Common myeloid progenitor, CD34-positive (primary cell): ENCODE results near the gene CCDC24.

Experiments
- CTCF ChIA-PET: fragments of 350-600 bp; sonication (Branson Sonifier 250); formaldehyde crosslinking; loops from one replicate; lab custom pipeline; 2021; ENCODE audit warnings: antibody characterized with exemption; lab: Charles Lee
- POLR2A ChIA-PET: fragments of 350-600 bp; sonication (Branson Sonifier 250); formaldehyde crosslinking; loops from one replicate; lab custom pipeline; 2021; ENCODE audit warnings: antibody characterized with exemption; lab: Charles Lee
- DNase-seq, 3 donors: peaks; one replicate each; pipeline versions ENCODE4 v3.0.0 to v3.0.0-alpha.2; 2013
- H3K27ac ChIP-seq, 2 experiments: 1 replicate in 1 of 2; 2 replicates in 1 of 2; pipeline ENCODE4 v1.7.0; 2013; ENCODE audit warnings: inconsistent platforms in 2 of 2, low read length in 2 of 2, mild to moderate bottlenecking in 2 of 2, low read depth in 1 of 2, moderate library complexity in 1 of 2; ENCODE audit not compliant: severe bottlenecking in 2 of 2, insufficient read depth in 1 of 2, poor library complexity in 1 of 2
- H3K27me3 ChIP-seq, 5 experiments: replicated peaks in 2 of 5; 1 replicate in 3 of 5; 2 replicates in 2 of 5; pipeline versions ENCODE4 v1.6.1 to v1.7.0; 2013; ENCODE audit warnings: low read length in 4 of 5, mild to moderate bottlenecking in 2 of 5, moderate library complexity in 2 of 5, inconsistent platforms in 1 of 5; ENCODE audit not compliant: insufficient read depth in 5 of 5, control insufficient read depth in 4 of 5
- H3K36me3 ChIP-seq, 4 experiments: 1 replicate in 2 of 4; 2 replicates in 2 of 4; pipeline versions ENCODE4 v1.6.1 to v1.7.0; 2013; ENCODE audit warnings: low read length in 3 of 4, control low read depth in 1 of 4, mild to moderate bottlenecking in 1 of 4; ENCODE audit not compliant: control insufficient read depth in 4 of 4, insufficient read depth in 4 of 4
- H3K4me1 ChIP-seq, 4 experiments: 1 replicate in 3 of 4; 2 replicates in 1 of 4; pipeline versions ENCODE4 v1.6.1 to v1.7.1; 2013; ENCODE audit warnings: low read length in 3 of 4, mild to moderate bottlenecking in 3 of 4, control low read depth in 1 of 4, inconsistent platforms in 1 of 4, moderate library complexity in 1 of 4; ENCODE audit not compliant: control insufficient read depth in 4 of 4, insufficient read depth in 4 of 4; ENCODE audit errors: control extremely low read depth in 1 of 4
- H3K4me3 ChIP-seq, 7 experiments: 1 replicate in 4 of 7; 2 replicates in 3 of 7; pipeline versions ENCODE4 v1.5.1 to v1.7.0; 2013; ENCODE audit warnings: mild to moderate bottlenecking in 7 of 7, low read length in 6 of 7, moderate library complexity in 6 of 7, inconsistent platforms in 2 of 7, low read depth in 2 of 7, control low read depth in 1 of 7; ENCODE audit not compliant: insufficient read depth in 4 of 7, control insufficient read depth in 1 of 7; ENCODE audit errors: extremely low read depth in 1 of 7
- H3K9me3 ChIP-seq, 5 experiments: 1 replicate in 4 of 5; 2 replicates in 1 of 5; pipeline versions ENCODE4 v1.6.1 to v1.7.1; 2013; ENCODE audit warnings: low read length in 4 of 5, mild to moderate bottlenecking in 2 of 5, inconsistent platforms in 1 of 5, low read depth in 1 of 5, moderate library complexity in 1 of 5; ENCODE audit not compliant: control insufficient read depth in 4 of 5, insufficient read depth in 2 of 5; ENCODE audit errors: control extremely low read depth in 1 of 5
- WGBS: methylation state at CpG from one replicate; pipeline ENCODE4 v1.1.5; 2013; ENCODE audit not compliant: insufficient coverage; 5-methylcytosine and 5-hydroxymethylcytosine counted together

CCDC24 gene

GRCh38 chr1:43982808-43983207, 8.6 kb upstream of the CCDC24 start:
- ChIA-PET POLR2A (no interaction called here), CTCF (no interaction called here)
- WGBS, result 96% methylated on average over 13 of the region's 15 CpGs
- no peak overlapping the region for H3K27ac ChIP-seq
- H3K36me3 ChIP-seq, result peaks cover 0 to 37% (median 13%) of the 10 kb centered on the region in 4 experiments
- no peak overlapping the region for H3K4me3 ChIP-seq
- no peak for DNase-seq
- H3K9me3 ChIP-seq, result no peaks in the 10 kb centered on the region
- H3K4me1 ChIP-seq, result peaks cover 0 to 26% (median 19%) of the 10 kb centered on the region in 4 experiments
- no peaks in the 10 kb centered on the region for H3K27me3 ChIP-seq

GRCh38 chr1:43983253-43983899, 8.0 kb upstream of the CCDC24 start:
- Histone ChIP-seq H3K9me3 (no peaks in the 10 kb centered on the region), H3K4me1 (peaks cover 0 to 21% (median 14%) of the 10 kb centered on the region in 4 experiments), H3K27me3 (no peaks in the 10 kb centered on the region), H3K27ac (no peak overlapping the region), H3K36me3 (peaks cover 0 to 32% (median 10%) of the 10 kb centered on the region in 4 experiments), H3K4me3 (no peak overlapping the region)
- DNase-seq, result no peak
- WGBS, result 98% methylated on average over 8 of the region's 12 CpGs
- CTCF ChIA-PET, result interaction anchor here (0.6 to 1.4 kb wide), 2 partner anchors 65 to 218 kb away, joined by 3 to 4 read pairs; no protein-coding TSS in a partner anchor
- POLR2A ChIA-PET, result no interaction called here

GRCh38 chr1:43984855-43985254, 6.5 kb upstream of the CCDC24 start:
- no peaks in the 10 kb centered on the region for H3K9me3 ChIP-seq
- H3K4me1 ChIP-seq, result peaks cover 0 to 12% (median 5%) of the 10 kb centered on the region in 4 experiments
- DNase-seq, result no peak
- WGBS, result 97% methylated on average over 9 of the region's 16 CpGs
- H3K27me3 ChIP-seq, result no peaks in the 10 kb centered on the region
- no peak overlapping the region for H3K4me3 ChIP-seq
- ChIA-PET POLR2A (no interaction called here), CTCF (interaction anchor here (0.7 kb wide), 1 partner anchor 9 kb away, joined by 4 read pairs; the partner anchor contains the start of gene ATP6V0B)
- peaks cover 0 to 30% (median 10%) of the 10 kb centered on the region in 4 experiments for H3K36me3 ChIP-seq
- H3K27ac ChIP-seq, result no peak overlapping the region

GRCh38 chr1:43985984-43986595, 5.3 kb upstream of the CCDC24 start:
- 92% methylated on average over 4 of the region's 4 CpGs for WGBS
- H3K4me1 ChIP-seq, result peaks cover 0 to 7% (median 6%) of the 10 kb centered on the region in 4 experiments
- no peaks in the 10 kb centered on the region for H3K9me3 ChIP-seq
- POLR2A ChIA-PET, result no interaction called here
- CTCF ChIA-PET, result no interaction called here
- H3K27me3 ChIP-seq, result no peaks in the 10 kb centered on the region
- no peak overlapping the region for H3K27ac ChIP-seq
- no peak for DNase-seq
- H3K4me3 ChIP-seq, result no peak overlapping the region
- H3K36me3 ChIP-seq, result peaks cover 0 to 30% (median 10%) of the 10 kb centered on the region in 4 experiments

GRCh38 chr1:43986712-43987111, 4.7 kb upstream of the CCDC24 start:
- H3K4me3 ChIP-seq, result no peak overlapping the region
- no peaks in the 10 kb centered on the region for H3K9me3 ChIP-seq
- 100% methylated on average over 2 of the region's 6 CpGs for WGBS
- H3K27me3 ChIP-seq, result no peaks in the 10 kb centered on the region
- no peak overlapping the region for H3K27ac ChIP-seq
- POLR2A ChIA-PET, result no interaction called here
- CTCF ChIA-PET, result interaction anchor here (0.6 kb wide), 1 partner anchor 933 kb away, joined by 3 read pairs; no protein-coding TSS in a partner anchor
- H3K4me1 ChIP-seq, result peaks cover 0 to 12% (median 11%) of the 10 kb centered on the region in 4 experiments
- H3K36me3 ChIP-seq, result peaks cover 0 to 30% (median 10%) of the 10 kb centered on the region in 4 experiments
- no peak for DNase-seq

GRCh38 chr1:43987159-43987902, 4.1 kb upstream of the CCDC24 start:
- no peaks in the 10 kb centered on the region for H3K9me3 ChIP-seq
- H3K27me3 ChIP-seq, result no peaks in the 10 kb centered on the region
- no peak overlapping the region for H3K4me3 ChIP-seq
- H3K27ac ChIP-seq, result no peak overlapping the region
- H3K36me3 ChIP-seq, result peaks cover 0 to 26% (median 10%) of the 10 kb centered on the region in 4 experiments
- 98% methylated on average over 6 of the region's 6 CpGs for WGBS
- ChIA-PET POLR2A (interaction anchor here (0.6 kb wide), 1 partner anchor 269 kb away, joined by 5 read pairs; no protein-coding TSS in a partner anchor), CTCF (interaction anchor here (0.6 to 1.5 kb wide), 4 partner anchors 12 to 932 kb away, joined by 3 to 4 read pairs (median 3); no protein-coding TSS in a partner anchor)
- DNase-seq, result no peak
- peaks cover 0 to 17% (median 16%) of the 10 kb centered on the region in 4 experiments for H3K4me1 ChIP-seq
